Mucosa of gallbladder (tissue), 1 donor: Measurements from ENCODE around the gene CNTNAP2. TPM values are rescaled to one million over a fixed set of nuclear protein-coding genes. Genes with fewer than 3 reads are reported as not detected.

Experiments used
- DNase-seq: peaks from one replicate; pipeline ENCODE4 v3.0.0-alpha.2; 2020; ENCODE audit warnings: low spot score
- total RNA-seq: library from RNA; stranded (reverse); gene quantifications from one replicate; pipeline ENCODE4 v1.2.1, GENCODE V29; 2021
- donor health status: DM: no; HTN: no; CAD: no.

The CNTNAP2 gene
- total RNA-seq, 1 donor from 2014 or later = 1.6 TPM

DNA sequence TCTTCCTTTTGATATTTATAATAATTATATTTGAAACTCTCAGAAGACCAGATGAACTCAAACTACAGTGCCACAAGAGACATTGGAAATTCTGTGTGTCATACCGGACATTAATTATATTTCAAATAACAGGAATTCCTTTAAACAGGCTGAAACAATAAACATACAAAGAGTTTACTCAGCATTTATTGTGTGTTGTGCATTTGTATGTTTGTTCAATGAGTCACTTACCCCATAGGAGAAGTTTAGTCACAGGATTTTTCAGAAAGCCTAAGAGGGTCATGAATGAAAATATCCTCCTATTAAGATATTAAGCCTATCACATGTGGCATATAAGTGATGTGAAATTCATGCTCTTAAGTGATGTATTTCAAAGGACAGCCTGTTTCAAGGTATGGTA, 566.8 kb downstream of the CNTNAP2 start:
- no peak for DNase-seq

- no peak for DNase-seq
Observed at GRCh38 chr7:146690987-146691386, 574.4 kb downstream of the CNTNAP2 start.

DNA sequence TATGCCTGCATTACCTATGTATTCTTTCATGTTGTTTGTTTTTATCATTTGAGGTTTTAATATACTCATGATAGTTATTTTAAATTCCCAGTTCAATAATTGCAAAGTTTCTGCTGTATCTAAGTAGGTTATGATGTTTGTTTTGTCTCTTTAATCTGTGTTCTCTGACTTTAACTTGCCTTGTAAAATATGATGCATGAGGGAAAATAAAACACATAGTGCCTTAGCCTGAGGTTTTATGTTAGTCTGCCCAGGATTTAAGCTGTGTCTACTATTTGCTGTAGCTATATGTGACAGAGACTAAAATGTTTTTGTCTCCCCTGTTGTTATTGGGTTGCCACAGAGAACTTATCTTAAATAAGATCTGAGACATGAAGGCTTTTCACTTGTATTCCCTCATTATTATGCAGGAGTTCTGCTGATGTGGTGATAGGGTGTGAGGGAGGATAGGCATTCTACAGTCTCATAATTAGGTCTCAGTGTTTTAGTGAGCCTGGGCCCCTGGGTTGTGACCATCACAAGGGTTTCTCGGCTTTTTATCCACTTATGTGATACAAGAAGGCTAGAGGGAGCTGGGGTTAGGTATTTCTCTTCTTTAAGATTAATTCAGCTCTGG, 582.5 kb downstream of the CNTNAP2 start:
- no peak for DNase-seq

DNA sequence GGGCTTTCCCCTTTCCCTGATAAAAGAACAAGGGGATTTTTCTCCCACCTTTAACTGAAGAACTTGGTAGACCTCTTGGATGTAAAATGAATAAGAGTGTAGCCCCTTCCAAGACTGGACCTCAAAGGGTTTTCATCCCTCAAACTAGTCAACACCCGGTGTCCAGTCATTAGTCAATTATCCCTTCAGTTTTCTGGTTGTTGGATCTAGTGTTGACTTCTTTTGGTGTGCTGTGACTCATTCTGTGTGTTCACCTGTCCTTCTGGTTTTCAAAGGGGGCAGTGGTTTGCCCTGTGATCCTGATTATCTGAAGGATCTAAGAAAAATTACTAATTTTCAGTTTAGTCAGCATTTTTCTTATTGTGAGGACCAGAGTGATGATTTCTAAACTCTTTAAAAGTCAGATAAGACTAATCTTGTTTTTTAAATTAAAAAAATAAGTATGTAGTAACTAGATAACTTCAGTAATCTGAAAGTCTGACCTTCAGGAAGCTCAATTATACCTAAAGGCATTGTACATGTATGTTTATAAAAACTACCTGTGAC, 583.5 kb downstream of the CNTNAP2 start:
- DNase-seq = no peak

DNA sequence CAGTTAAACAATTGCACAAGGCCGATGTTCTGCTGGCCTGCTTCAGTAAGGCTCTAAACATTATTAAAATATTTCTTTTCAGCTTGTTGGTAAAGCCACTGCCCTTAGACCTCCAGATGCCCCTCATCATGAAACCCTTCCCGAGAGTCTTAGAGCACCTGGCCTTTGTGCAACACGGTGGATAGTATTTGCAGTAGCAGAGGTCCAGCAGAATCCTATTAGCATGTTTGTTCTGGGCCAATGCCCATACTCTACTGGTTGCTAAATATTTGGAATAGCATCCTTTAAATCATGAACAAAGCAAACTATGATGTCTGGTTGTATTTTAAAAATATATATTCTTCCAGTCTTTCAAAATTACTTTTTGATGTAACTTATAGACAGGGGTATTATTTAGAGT, 584.6 kb downstream of the CNTNAP2 start:
- no peak for DNase-seq

- no peak for DNase-seq
Observed at GRCh38 chr7:146702898-146703297, 586.3 kb downstream of the CNTNAP2 start.

- peak; percentile 56 for DNase-seq
Observed at GRCh38 chr7:146709451-146710027, 592.9 kb downstream of the CNTNAP2 start.

DNA sequence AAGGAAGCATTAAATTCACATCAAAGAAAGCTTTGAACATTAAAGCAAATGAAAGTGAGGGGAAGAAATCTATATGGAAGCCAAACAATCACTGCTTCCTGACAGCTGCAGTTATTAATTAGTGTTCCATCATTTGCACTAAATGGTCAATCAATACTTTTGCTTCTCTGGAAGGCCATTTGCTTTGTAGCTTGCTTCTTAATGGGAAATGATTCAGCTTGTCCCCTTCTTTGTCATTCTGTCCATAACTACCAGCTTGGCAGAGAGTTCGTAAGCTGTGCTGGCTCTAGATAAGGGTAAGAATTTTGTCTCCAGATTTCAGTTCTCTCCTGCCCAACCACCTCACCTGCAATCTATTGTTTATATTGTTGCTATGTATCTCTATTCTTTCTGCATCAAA, 596.6 kb downstream of the CNTNAP2 start:
- no peak for DNase-seq

- DNase-seq = no peak
Observed at GRCh38 chr7:146713934-146714333, 597.3 kb downstream of the CNTNAP2 start.

GRCh38 chr7:146720195-146720594, 603.6 kb downstream of the CNTNAP2 start:
- DNase-seq = no peak

GRCh38 chr7:146722986-146723385, 606.4 kb downstream of the CNTNAP2 start:
- DNase-seq = no peak

- DNase-seq = no peak
Observed at GRCh38 chr7:146725520-146725919, 608.9 kb downstream of the CNTNAP2 start.

GRCh38 chr7:146728141-146728540, 611.5 kb downstream of the CNTNAP2 start:
- DNase-seq = no peak

DNA sequence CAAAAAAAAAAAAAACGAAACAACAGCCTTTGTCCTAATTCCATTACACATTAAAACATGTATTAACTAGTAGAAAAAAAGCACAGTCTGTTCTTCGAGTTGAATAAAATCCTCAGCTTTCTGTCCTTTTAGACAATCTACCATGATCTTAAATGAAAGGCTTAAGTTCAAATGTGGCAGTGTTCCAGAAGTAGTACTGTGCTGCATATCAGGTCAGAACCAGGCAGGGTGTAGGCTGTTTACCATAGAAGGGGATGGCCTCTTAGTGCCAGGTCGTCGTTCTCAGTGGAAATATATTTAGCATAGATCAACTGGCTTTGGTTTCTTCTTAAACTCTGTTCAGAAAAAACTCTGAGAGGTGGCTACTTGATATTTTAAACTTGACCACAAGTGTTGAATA, 612.0 kb downstream of the CNTNAP2 start:
- DNase-seq = no peak

DNA sequence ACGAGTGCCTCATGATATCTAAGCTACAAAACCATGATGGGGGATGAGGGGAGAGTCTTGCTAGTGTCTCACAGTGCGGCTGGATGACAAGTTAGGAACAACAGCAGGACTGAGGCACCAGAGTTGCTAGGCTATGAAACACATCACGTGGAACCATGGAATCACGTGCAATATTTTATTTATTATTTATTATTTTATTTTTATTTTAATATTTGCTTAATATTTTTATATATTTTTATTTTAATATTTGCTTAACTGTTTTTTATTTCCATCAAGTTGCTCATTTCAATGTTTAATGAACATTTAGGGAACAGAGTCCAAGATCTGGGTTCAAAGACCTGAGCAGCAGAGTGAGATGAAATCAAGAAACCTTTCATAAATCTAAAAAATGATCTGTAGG, 614.6 kb downstream of the CNTNAP2 start:
- DNase-seq = no peak

DNA sequence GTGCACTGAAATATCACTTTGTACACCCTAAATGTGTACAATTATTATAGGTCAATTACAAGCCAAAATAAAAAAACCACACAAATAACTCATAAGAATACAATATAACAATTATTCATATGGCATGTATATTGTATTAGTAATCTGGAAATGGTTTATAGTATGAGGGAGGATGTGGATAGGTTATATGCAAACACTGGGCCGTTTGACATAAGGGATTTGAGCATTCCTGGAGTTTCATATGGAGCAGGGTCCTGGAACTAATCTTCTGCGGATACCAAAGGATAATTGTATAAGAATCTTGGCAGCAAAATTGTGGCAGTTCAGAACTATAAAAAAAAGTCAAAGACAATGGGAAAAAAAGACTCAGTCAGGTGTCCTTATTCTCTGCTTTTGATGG, 619.4 kb downstream of the CNTNAP2 start:
- DNase-seq = no peak

GRCh38 chr7:146736446-146737190, 620.0 kb downstream of the CNTNAP2 start:
- DNase-seq = no peak

- DNase-seq = no peak
Observed at GRCh38 chr7:146740039-146740438, 623.4 kb downstream of the CNTNAP2 start.

DNA sequence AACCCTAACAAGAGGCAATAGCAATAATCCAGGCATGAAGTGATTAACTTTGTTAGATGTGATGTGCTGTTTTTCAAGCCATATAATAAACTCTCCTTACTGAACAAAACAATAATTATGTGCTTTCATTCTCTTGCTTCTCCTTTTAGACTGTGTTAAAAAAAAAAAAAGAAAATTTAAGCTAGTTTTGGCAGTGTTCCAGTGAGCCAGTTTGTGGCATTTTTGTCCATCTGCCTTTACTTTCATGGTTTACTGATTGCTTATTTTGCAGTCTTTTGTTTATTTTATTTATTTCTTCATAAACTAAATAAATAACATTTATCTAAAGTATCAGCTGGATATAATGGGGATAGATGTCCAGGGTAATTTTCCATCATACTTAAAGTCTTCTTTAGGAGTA, 625.3 kb downstream of the CNTNAP2 start:
- DNase-seq = no peak

DNA sequence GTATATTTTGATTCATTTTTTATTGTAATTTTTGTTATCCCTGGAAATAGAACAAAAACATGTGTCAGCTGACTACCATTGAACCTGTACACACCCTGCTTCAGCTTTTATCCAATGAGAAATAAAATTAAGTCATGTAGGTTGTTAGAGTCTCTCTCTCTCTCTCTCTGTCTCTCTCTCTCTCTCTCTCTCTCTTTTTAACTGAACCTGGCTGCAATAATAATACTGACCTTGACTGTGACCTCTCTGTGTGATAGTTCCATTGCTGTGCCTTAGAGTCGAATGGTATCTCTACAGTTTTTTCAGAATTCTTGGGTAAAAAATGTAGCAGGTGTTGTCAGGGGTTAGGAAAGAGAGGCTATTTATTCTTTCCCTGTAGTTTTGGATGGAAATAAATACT, 637.8 kb downstream of the CNTNAP2 start:
- no peak for DNase-seq

DNA sequence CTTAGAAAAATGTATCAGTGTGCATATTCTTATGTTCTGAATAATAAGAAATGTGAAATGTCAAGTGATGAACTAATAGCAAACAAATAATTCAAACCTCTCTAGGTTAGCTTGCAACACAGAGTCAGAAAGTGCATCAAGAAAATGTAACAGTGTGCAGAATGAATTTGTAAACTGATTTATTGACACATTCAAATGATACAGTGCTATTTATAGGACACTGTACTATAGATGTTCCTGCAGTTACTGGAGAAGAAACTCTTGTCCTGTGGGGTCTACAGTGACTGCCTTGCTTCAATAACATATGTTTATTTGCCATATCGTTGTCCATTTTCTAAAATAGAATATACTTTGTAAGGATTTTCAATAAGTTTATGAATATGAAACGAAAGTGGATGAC, 639.0 kb downstream of the CNTNAP2 start:
- DNase-seq = no peak

DNA sequence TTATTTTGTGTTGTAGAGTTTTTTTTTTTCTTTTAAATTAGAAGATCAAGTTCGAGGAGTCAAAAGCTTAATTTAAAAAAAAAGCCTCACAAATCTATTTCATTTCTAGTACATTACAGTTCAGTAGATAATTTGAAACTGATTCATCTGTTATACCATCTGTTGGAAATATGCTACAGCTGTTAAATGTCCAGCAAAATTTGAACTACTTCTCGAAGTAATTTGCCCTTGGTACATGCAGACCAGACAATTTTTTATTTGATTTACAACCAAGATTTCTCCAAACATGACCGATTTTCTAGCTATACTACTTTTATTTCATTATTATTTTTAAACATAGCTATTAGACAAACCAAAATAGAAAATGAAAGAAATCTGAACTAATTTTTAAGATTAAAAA, 647.9 kb downstream of the CNTNAP2 start:
- no peak for DNase-seq

DNA sequence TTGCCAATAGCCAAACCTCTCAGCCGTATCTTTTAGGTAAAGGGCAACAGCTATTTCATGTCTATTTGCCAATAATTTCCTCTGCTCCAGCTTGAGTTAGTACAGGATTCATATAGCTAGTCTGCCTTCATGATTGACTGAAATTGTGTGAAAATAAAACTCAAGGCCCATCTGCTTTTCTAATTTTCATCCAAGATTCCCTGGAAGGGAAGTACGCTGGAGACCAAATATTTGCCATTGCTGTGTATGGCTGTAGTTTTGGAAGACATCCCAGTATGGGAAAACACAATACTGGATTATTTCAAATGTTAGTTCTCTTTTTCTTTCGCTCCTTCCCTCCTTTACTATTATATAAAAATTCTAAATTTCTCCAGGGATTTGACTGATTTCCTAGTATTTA, 652.4 kb downstream of the CNTNAP2 start:
- DNase-seq = no peak
